SK-N-SH (cell line): ENCODE measurements around the gene IFNAR1. TPM values are rescaled to one million over a fixed set of nuclear protein-coding genes. Genes with fewer than 3 reads are reported as not detected.

ENCODE experiments used
- CTCF ChIA-PET: fragments of 300-600, 350-600 bp; formaldehyde crosslinking; extraction: SDS; loops from one replicate; lab custom pipeline; 2021; lab: Yijun Ruan, JAX
- POLR2A ChIA-PET: fragments of 350-600 bp; sonication (Branson Sonifier 250); formaldehyde crosslinking; extraction: SDS; loops from one replicate; lab custom pipeline; 2020; ENCODE audit warnings: antibody characterized with exemption, inconsistent platforms; lab: Yijun Ruan, JAX
- DNase-seq: peaks from one replicate; pipeline ENCODE4 v3.0.0; 2012
- H2AFZ ChIP-seq: fragments of 200-600 bp; sonication (generic); 2 replicates; pipeline ENCODE4 v1.8.1; 2016; ENCODE audit warnings: antibody characterized with exemption, mild to moderate bottlenecking, low read depth
- H3F3A ChIP-seq: fragments of 200-600 bp; sonication (generic); replicated peaks from 2 replicates; pipeline ENCODE3; 2016; ENCODE audit warnings: antibody characterized with exemption, mild to moderate bottlenecking; ENCODE audit not compliant: insufficient read depth
- H3K27ac ChIP-seq, 2 experiments: fragments of 200-500 bp in 1 of 2; fragments of 200-600 bp in 1 of 2; sonication (Bioruptor generic) in 1 of 2; sonication (generic), shearing (Covaris generic) in 1 of 2; 2 replicates each; pipeline versions ENCODE4 v1.5.1 to v1.6.1; 2014 to 2016; ENCODE audit warnings: low read depth in 2 of 2, inconsistent platforms in 1 of 2, low read length in 1 of 2, mild to moderate bottlenecking in 1 of 2, mixed read lengths in 1 of 2
- H3K27me3 ChIP-seq: fragments of 200-600 bp; sonication (generic), shearing (Covaris generic); 2 replicates; pipeline ENCODE4 v1.6.1; 2016; ENCODE audit warnings: mixed run types; ENCODE audit not compliant: insufficient read depth
- H3K36me3 ChIP-seq, 2 experiments: fragments of 200-500 bp in 1 of 2; fragments of 200-600 bp in 1 of 2; sonication (Bioruptor generic) in 1 of 2; sonication (generic) in 1 of 2; replicated peaks in 1 of 2; 2 replicates each; pipeline versions ENCODE3 to v1.5.1; 2014 to 2016; ENCODE audit warnings: low read length in 1 of 2, mild to moderate bottlenecking in 1 of 2; ENCODE audit not compliant: insufficient read depth in 2 of 2, control insufficient read depth in 1 of 2
- H3K4me1 ChIP-seq, 2 experiments: fragments of 200-500 bp in 1 of 2; fragments of 200-600 bp in 1 of 2; sonication (Bioruptor generic) in 1 of 2; sonication (generic), shearing (Covaris generic) in 1 of 2; 2 replicates each; pipeline versions ENCODE4 v1.5.1 to v1.6.1; 2014 to 2016; ENCODE audit warnings: low read depth in 1 of 2, low read length in 1 of 2, mixed run types in 1 of 2; ENCODE audit not compliant: insufficient read depth in 2 of 2, control insufficient read depth in 1 of 2
- H3K4me2 ChIP-seq: fragments of 200-600 bp; sonication (generic), shearing (Covaris generic); 2 replicates; pipeline ENCODE4 v1.6.1; 2017; ENCODE audit warnings: mixed run types
- H3K4me3 ChIP-seq, 2 experiments: fragments of 200-500 bp in 1 of 2; fragments of 200-600 bp in 1 of 2; sonication (Bioruptor generic) in 1 of 2; sonication (generic), shearing (Covaris generic) in 1 of 2; 2 replicates each; pipeline versions ENCODE4 v1.5.1 to v1.8.1; 2014 to 2016; ENCODE audit warnings: low read depth in 2 of 2, inconsistent platforms in 1 of 2, low read length in 1 of 2, mild to moderate bottlenecking in 1 of 2, mixed read lengths in 1 of 2, moderate library complexity in 1 of 2
- H3K79me2 ChIP-seq: fragments of 200-600 bp; sonication (generic); 2 replicates; pipeline ENCODE4 v1.8.1; 2017; ENCODE audit warnings: mild to moderate bottlenecking; ENCODE audit not compliant: insufficient read depth
- H3K9ac ChIP-seq: fragments of 200-600 bp; sonication (generic); 2 replicates; pipeline ENCODE4 v1.6.1; 2017; ENCODE audit warnings: mixed run types
- H3K9me2 ChIP-seq: fragments of 200-600 bp; sonication (generic); 2 replicates; pipeline ENCODE4 v1.6.1; 2017; ENCODE audit warnings: mixed run types
- H3K9me3 ChIP-seq: fragments of 200-600 bp; sonication (generic); 2 replicates; pipeline ENCODE4 v1.6.1; 2017; ENCODE audit warnings: mixed run types, mild to moderate bottlenecking, moderate library complexity
- H4K20me1 ChIP-seq: fragments of 200-600 bp; sonication (generic); 2 replicates; pipeline ENCODE4 v1.6.1; 2017; ENCODE audit warnings: mild to moderate bottlenecking, mixed run types; ENCODE audit not compliant: insufficient read depth
- FOSL2 ChIP-seq: IDR thresholded peaks from 2 replicates; pipeline ENCODE4 v1.4.0; 2012; ENCODE audit warnings: low read depth, mild to moderate bottlenecking, moderate library complexity, borderline replicate concordance
- FOXM1 ChIP-seq: IDR thresholded peaks from 2 replicates; pipeline ENCODE4 v1.4.0; 2012; ENCODE audit warnings: low read depth, mild to moderate bottlenecking
- MEF2A ChIP-seq: IDR thresholded peaks from 2 replicates; pipeline ENCODE4 v1.4.0; 2012; ENCODE audit warnings: low read depth, borderline replicate concordance
- NRF1 ChIP-seq: IDR thresholded peaks from 2 replicates; pipeline ENCODE4 v1.6.1; 2012; ENCODE audit warnings: low read depth, mild to moderate bottlenecking, low read length
- POLR2AphosphoS5 ChIP-seq: IDR thresholded peaks from 2 replicates; pipeline ENCODE4 v1.6.1; 2012; ENCODE audit warnings: low read depth, low read length
- REST ChIP-seq: IDR thresholded peaks from 2 replicates; pipeline ENCODE4 v1.6.1; 2012; ENCODE audit warnings: mild to moderate bottlenecking, low read depth, low read length, moderate library complexity
- RXRA ChIP-seq: IDR thresholded peaks from 2 replicates; pipeline ENCODE4 v1.4.0; 2012; ENCODE audit warnings: low read depth, mild to moderate bottlenecking, borderline replicate concordance
- SIN3A ChIP-seq: IDR thresholded peaks from 2 replicates; pipeline ENCODE4 v1.6.1; 2012; ENCODE audit warnings: low read depth, mild to moderate bottlenecking, low read length, moderate library complexity, borderline replicate concordance
- SMC3 ChIP-seq: IDR thresholded peaks from 2 replicates; pipeline ENCODE4 v1.6.1; 2012; ENCODE audit warnings: low read depth, low read length, improper control_type of control experiment
- TAF1 ChIP-seq: IDR thresholded peaks from 2 replicates; pipeline ENCODE4 v1.6.1; 2012; ENCODE audit warnings: low read depth, mild to moderate bottlenecking, low read length, moderate library complexity, borderline replicate concordance
- USF2 ChIP-seq: fragments of 150-350 bp; IDR thresholded peaks from 2 replicates; pipeline ENCODE4 v1.6.1; 2017; ENCODE audit warnings: antibody characterized with exemption, low read length, low read depth, borderline replicate concordance
- WGBS: methylation state at CpG from one replicate; pipeline ENCODE4 v1.1.6; 2017; ENCODE audit warnings: low lambda C conversion rate; 5-methylcytosine and 5-hydroxymethylcytosine counted together
- polyA plus RNA-seq, 3 experiments: library from polyadenylated mRNA; depleted of rRNA; stranded (reverse); fragments of >200 nt; gene quantifications; 2 replicates each; pipeline ENCODE4 v1.2.3, GENCODE V29; 2012
- TF ChIP-seq, protein P1 (sequence below): fragments of 200-600 bp; sonication (generic); IDR thresholded peaks from 2 replicates; pipeline ENCODE4 v1.6.1; 2017; ENCODE audit warnings: antibody characterized with exemption, mild to moderate bottlenecking, moderate library complexity
- TF ChIP-seq, protein P2 (sequence below): IDR thresholded peaks from 2 replicates; pipeline ENCODE4 v1.4.0; 2012; ENCODE audit warnings: low read depth

IFNAR1 gene
- polyA plus RNA-seq, 1 of the 3 experiments (the other 2 are of a cell fraction) = 12.2 TPM

GRCh38 chr21:33392284-33392985, 67.7 kb downstream of the IFNAR1 start:
- Histone ChIP-seq H4K20me1 (no peaks in the 10 kb centered on the region), H3K36me3 (no peaks in the 10 kb centered on the region), H3F3A (peaks cover 22% of the 10 kb centered on the region), H3K9ac (no peak overlapping the region), H3K4me2 (no peak overlapping the region), H3K9me2 (no peaks in the 10 kb centered on the region), H2AFZ (no peak overlapping the region), H3K27ac (no peak overlapping the region), H3K4me3 (no peak overlapping the region), H3K9me3 (no peaks in the 10 kb centered on the region), H3K79me2 (no peaks in the 10 kb centered on the region)
- 84% methylated on average over 11 of the region's 11 CpGs for WGBS
- CTCF ChIA-PET = interaction anchor here (0.6 to 5.1 kb wide), 2 partner anchors 31 to 40 kb away, joined by 3 to 19 read pairs; no protein-coding TSS in a partner anchor
- TF ChIP-seq, protein P1, sequence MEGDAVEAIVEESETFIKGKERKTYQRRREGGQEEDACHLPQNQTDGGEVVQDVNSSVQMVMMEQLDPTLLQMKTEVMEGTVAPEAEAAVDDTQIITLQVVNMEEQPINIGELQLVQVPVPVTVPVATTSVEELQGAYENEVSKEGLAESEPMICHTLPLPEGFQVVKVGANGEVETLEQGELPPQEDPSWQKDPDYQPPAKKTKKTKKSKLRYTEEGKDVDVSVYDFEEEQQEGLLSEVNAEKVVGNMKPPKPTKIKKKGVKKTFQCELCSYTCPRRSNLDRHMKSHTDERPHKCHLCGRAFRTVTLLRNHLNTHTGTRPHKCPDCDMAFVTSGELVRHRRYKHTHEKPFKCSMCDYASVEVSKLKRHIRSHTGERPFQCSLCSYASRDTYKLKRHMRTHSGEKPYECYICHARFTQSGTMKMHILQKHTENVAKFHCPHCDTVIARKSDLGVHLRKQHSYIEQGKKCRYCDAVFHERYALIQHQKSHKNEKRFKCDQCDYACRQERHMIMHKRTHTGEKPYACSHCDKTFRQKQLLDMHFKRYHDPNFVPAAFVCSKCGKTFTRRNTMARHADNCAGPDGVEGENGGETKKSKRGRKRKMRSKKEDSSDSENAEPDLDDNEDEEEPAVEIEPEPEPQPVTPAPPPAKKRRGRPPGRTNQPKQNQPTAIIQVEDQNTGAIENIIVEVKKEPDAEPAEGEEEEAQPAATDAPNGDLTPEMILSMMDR = no peak
- TF ChIP-seq SMC3 (no peak), NRF1 (no peak), RXRA (no peak), FOXM1 (no peak), REST (no peak), MEF2A (no peak), USF2 (no peak), FOSL2 (no peak), SIN3A (no peak), TAF1 (no peak), POLR2AphosphoS5 (no peak)
- TF ChIP-seq, protein P2, sequence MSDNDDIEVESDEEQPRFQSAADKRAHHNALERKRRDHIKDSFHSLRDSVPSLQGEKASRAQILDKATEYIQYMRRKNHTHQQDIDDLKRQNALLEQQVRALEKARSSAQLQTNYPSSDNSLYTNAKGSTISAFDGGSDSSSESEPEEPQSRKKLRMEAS = no peak
- TF ChIP-seq, all 33 proteins: peak for 0
- POLR2A ChIA-PET = no interaction called here
- H3K27me3 ChIP-seq = no peaks in the 10 kb centered on the region
- DNase-seq = no peak
- H3K4me1 ChIP-seq = peaks cover 0 to 14% of the 10 kb centered on the region in 2 experiments; a peak in 2 of 4 replicates
